HepG2 (cell line): ENCODE measurements around the gene SPTAN1. TPM values are rescaled to one million over a fixed set of nuclear protein-coding genes. Genes with fewer than 3 reads are reported as not detected.

Experiments
- ARID4A ChIP-seq: sonication (generic); formaldehyde crosslinking; IDR thresholded peaks from 2 replicates; pipeline ENCODE4 v1.5.0; 2020; ENCODE audit warnings: mild to moderate bottlenecking, missing genetic modification reagents, borderline replicate concordance
- FUBP1 ChIP-seq: sonication (generic); formaldehyde crosslinking; IDR thresholded peaks from 2 replicates; pipeline ENCODE4 v1.5.1; 2020; ENCODE audit warnings: missing genetic modification reagents, mild to moderate bottlenecking, borderline replicate concordance
- KDM5A ChIP-seq: fragments of 200-600 bp; sonication (generic); IDR thresholded peaks from 2 replicates; pipeline ENCODE4 v1.7.0; 2018; ENCODE audit warnings: antibody characterized with exemption, mild to moderate bottlenecking, low read length, borderline replicate concordance
- KDM5B ChIP-seq: sonication (generic); formaldehyde crosslinking; IDR thresholded peaks from 2 replicates; pipeline ENCODE4 v1.4.0; 2020; ENCODE audit warnings: missing genetic modification reagents, mild to moderate bottlenecking, borderline replicate concordance
- MEIS2 ChIP-seq: sonication (generic); formaldehyde crosslinking; IDR thresholded peaks from 2 replicates; pipeline ENCODE4 v1.9.0; 2021; ENCODE audit warnings: mild to moderate bottlenecking, missing genetic modification reagents
- PBX3 ChIP-seq: sonication (generic); formaldehyde crosslinking; IDR thresholded peaks from 2 replicates; pipeline ENCODE4 v1.8.1; 2023; ENCODE audit warnings: missing genetic modification reagents, inconsistent platforms, borderline replicate concordance
- RXRA ChIP-seq: sonication (generic); formaldehyde crosslinking; IDR thresholded peaks from 2 replicates; pipeline ENCODE4 v1.5.1; 2020; ENCODE audit warnings: missing genetic modification reagents
- SRY ChIP-seq: sonication (generic); formaldehyde crosslinking; IDR thresholded peaks from 2 replicates; pipeline ENCODE4 v1.8.0; 2022; ENCODE audit warnings: mild to moderate bottlenecking, missing genetic modification reagents
- YEATS2 ChIP-seq: sonication (generic); formaldehyde crosslinking; IDR thresholded peaks from 2 replicates; pipeline ENCODE4 v1.4.0; 2020; ENCODE audit warnings: missing genetic modification reagents, borderline replicate concordance
- ZBTB10 ChIP-seq: sonication (generic); formaldehyde crosslinking; IDR thresholded peaks from 2 replicates; pipeline ENCODE4 v1.4.0; 2020; ENCODE audit warnings: missing genetic modification reagents, borderline replicate concordance
- ZBTB37 ChIP-seq: sonication (generic); formaldehyde crosslinking; IDR thresholded peaks from 2 replicates; pipeline ENCODE4 v1.4.0; 2020; ENCODE audit warnings: mild to moderate bottlenecking, missing genetic modification reagents
- ZNF264 ChIP-seq: sonication (generic); formaldehyde crosslinking; IDR thresholded peaks from 2 replicates; pipeline ENCODE4 v1.4.0; 2020; ENCODE audit warnings: missing genetic modification reagents
- ZNF34 ChIP-seq: sonication (generic); formaldehyde crosslinking; IDR thresholded peaks from 2 replicates; pipeline ENCODE4 v1.4.0; 2020; ENCODE audit warnings: mild to moderate bottlenecking, missing genetic modification reagents, borderline replicate concordance
- ZNF556 ChIP-seq: sonication (generic); formaldehyde crosslinking; IDR thresholded peaks from 2 replicates; pipeline ENCODE4 v1.4.0; 2020; ENCODE audit warnings: mild to moderate bottlenecking, missing genetic modification reagents, borderline replicate concordance
- ZNF776 ChIP-seq: sonication (generic); formaldehyde crosslinking; IDR thresholded peaks from 2 replicates; pipeline ENCODE4 v1.4.0; 2020; ENCODE audit warnings: mild to moderate bottlenecking, missing genetic modification reagents
- ZNF788 ChIP-seq: sonication (generic); formaldehyde crosslinking; IDR thresholded peaks from 2 replicates; pipeline ENCODE4 v1.5.0; 2020; ENCODE audit warnings: mild to moderate bottlenecking, missing genetic modification reagents, borderline replicate concordance
- polyA plus RNA-seq, 8 experiments: library from polyadenylated mRNA; depleted of rRNA in 3 of 8; stranded (reverse) in 7 of 8; unstranded in 1 of 8; fragments of >200 nt; fragmentation: Illumina TruSeq in 4 of 8; extraction: Trizol in 4 of 8; gene quantifications; 2 replicates each; pipeline versions ENCODE4 v1.2.1 to v1.2.3, GENCODE V29; 2011 to 2016; ENCODE audit warnings: low read depth in 4 of 8, missing spikeins in 1 of 8, mixed read lengths in 1 of 8; ENCODE audit not compliant: insufficient read depth in 1 of 8
- total RNA-seq, 5 experiments: library from RNA; depleted of rRNA; stranded (reverse); fragments of >200 nt; fragmentation: Illumina TruSeq; extraction: Trizol; gene quantifications; 2 replicates each; pipeline ENCODE4 v1.2.3, GENCODE V29; 2016; ENCODE audit warnings: low read depth in 1 of 5

The SPTAN1 gene
- total and polyA plus RNA-seq, 2 of the 13 experiments (the other 11 are each of a cell fraction or from before 2014, with no cell fraction given), result 106 to 111 TPM

- no peak for TF ChIP-seq ZBTB37 (CRISPR knock-in tag)
- TF ChIP-seq KDM5A, result peak; percentile 59; the same call in 1 of the 2 replicates
- TF ChIP-seq ZNF776 (CRISPR knock-in tag), result 0 out of 2 replicates have a peak, but pooled peaks have one; percentile 43
- peak; percentile 85; the same call in 1 of the 2 replicates for TF ChIP-seq ZNF556 (CRISPR knock-in tag)
- TF ChIP-seq YEATS2 (CRISPR knock-in tag), result peak; percentile 46; the same call in 1 of the 2 replicates
- TF ChIP-seq MEIS2 (CRISPR knock-in tag), result 0 out of 2 replicates have a peak, but pooled peaks have one; percentile 14
- TF ChIP-seq KDM5B (CRISPR knock-in tag), result 0 out of 2 replicates have a peak, but pooled peaks have one; percentile 38
- TF ChIP-seq ZNF788, result peak; percentile 12; the same call in 1 of the 2 replicates
- TF ChIP-seq ZNF34, result no peak; the same call in 1 of the 2 replicates
- no peak for TF ChIP-seq PBX3 (CRISPR knock-in tag)
- peak; percentile 93 for TF ChIP-seq ZBTB10 (CRISPR knock-in tag)
- TF ChIP-seq ZNF264, result 0 out of 2 replicates have a peak, but pooled peaks have one; percentile 34
- TF ChIP-seq RXRA (CRISPR knock-in tag), result peak; percentile 1
- TF ChIP-seq SRY, result 0 out of 2 replicates have a peak, but pooled peaks have one; percentile 16
- TF ChIP-seq FUBP1 (CRISPR knock-in tag), result no peak
- TF ChIP-seq ARID4A (CRISPR knock-in tag), result peak; percentile 83; the same call in 1 of the 2 replicates
These were observed at the start of gene SPTAN1 (continued) for GRCh38 chr9:128552153-128552743.
